Body of pancreas (tissue), 4 donors: ENCODE data around the gene ZGPAT. TPM values are rescaled to one million over a fixed set of nuclear protein-coding genes. Genes with fewer than 3 reads are reported as not detected.

Experiments
- ATAC-seq: fragments of 150-250 bp; one replicate; pipeline ENCODE4 v1.9.1; 2016
- DNase-seq, 4 donors: peaks; one replicate each; pipeline ENCODE4 v3.0.0-alpha.2; 2019
- H3K27ac ChIP-seq, 4 donors: fragments of 200-600 bp; sonication (generic); 1 replicate in 3 of 4; 2 replicates in 1 of 4; pipeline versions ENCODE4 v1.5.1 to v1.6.1; 2016 to 2019; ENCODE audit warnings: mild to moderate bottlenecking in 1 of 4, mixed read lengths in 1 of 4, moderate library complexity in 1 of 4
- H3K27me3 ChIP-seq, 2 donors: fragments of 200-600 bp; sonication (generic); one replicate each; pipeline ENCODE4 v1.6.0; 2016; ENCODE audit warnings: mild to moderate bottlenecking in 1 of 2
- H3K36me3 ChIP-seq, 2 donors: fragments of 200-600 bp; sonication (generic); replicated peaks in 1 of 2; 2 replicates each; pipeline ENCODE4 v1.5.1; 2016; ENCODE audit warnings: low read depth in 2 of 2; ENCODE audit not compliant: insufficient read depth in 1 of 2
- H3K4me1 ChIP-seq: fragments of 200-600 bp; sonication (generic); one replicate; pipeline ENCODE4 v1.6.0; 2016
- H3K4me3 ChIP-seq, 2 donors: fragments of 200-600 bp; sonication (generic); 1 replicate in 1 of 2; 2 replicates in 1 of 2; pipeline ENCODE4 v1.5.1; 2016 to 2019
- H3K9me3 ChIP-seq, 3 donors: fragments of 200-600 bp; sonication (generic); 1 replicate in 2 of 3; 2 replicates in 1 of 3; pipeline ENCODE4 v1.5.1; 2016
- POLR2A ChIP-seq, 3 donors: fragments of 450-650 bp; IDR thresholded peaks; one replicate each; pipeline ENCODE4 v1.6.1; 2016; ENCODE audit warnings: antibody characterized with exemption in 3 of 3, mild to moderate bottlenecking in 2 of 3
- WGBS, 2 donors: methylation state at CpG; one replicate each; pipeline ENCODE4 v1.1.5; 2017; 5-methylcytosine and 5-hydroxymethylcytosine counted together
- intact Hi-C: fragments of 100-400 bp; cut with DNase I; formaldehyde crosslinking; loops from one replicate; pipeline ENCODE4 v1.15.1; 2023
- total RNA-seq, 2 donors: library from RNA; depleted of rRNA; stranded (reverse); fragments of >200 nt; gene quantifications; one replicate each; pipeline ENCODE4 v1.1.0, GENCODE V29; 2016
- TF ChIP-seq, protein P1 (sequence below), 7 experiments: fragments of 450-650 bp in 4 of 7; fragments of 200-600 bp in 3 of 7; sonication (generic) in 3 of 7; IDR thresholded peaks; one replicate each; pipeline ENCODE4 v1.5.1; 2016 to 2019; ENCODE audit warnings: antibody characterized with exemption in 7 of 7

Gene ZGPAT
- total RNA-seq, 2 donors from 2014 or later = 16.6 to 53.1 TPM

DNA sequence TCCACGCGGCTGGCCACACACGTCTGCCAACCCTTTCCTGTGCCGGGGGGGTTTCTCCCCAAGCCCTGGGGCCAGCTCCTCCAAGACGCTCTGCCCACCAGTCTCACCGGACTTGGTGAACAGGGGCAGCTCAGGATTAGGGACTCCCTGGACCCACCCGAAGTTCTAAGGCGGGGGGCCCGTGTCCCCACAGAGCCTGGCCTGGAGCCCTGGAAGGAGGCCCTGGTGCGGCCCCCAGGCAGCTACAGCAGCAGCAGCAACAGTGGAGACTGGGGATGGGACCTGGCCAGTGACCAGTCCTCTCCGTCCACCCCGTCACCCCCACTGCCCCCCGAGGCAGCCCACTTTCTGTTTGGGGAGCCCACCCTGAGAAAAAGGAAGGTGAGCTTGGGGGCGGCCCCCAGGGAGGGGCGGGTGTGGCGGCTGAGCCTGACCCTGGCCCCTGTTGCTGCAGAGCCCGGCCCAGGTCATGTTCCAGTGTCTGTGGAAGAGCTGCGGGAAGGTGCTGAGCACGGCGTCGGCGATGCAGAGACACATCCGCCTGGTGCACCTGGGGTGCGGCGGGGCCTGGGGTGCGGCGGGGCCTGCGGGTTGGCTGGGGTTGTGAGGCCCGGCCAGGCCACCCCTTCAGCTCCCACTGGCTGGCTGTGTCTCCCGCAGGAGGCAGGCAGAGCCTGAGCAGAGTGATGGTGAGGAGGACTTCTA is 34.0 kb downstream of the ZGPAT start:
- ATAC-seq (no peak), DNase-seq (peak in 1 of 4 donors; percentile 12)
- Histone ChIP-seq H3K4me3 (no peak overlapping the region), H3K9me3 (no peaks in the 10 kb centered on the region), H3K27ac (peak overlapping the region; percentile 85 to 96 (median 89)), H3K36me3 (peaks cover 0 to 2% of the 10 kb centered on the region in 2 donors), H3K27me3 (no peaks in the 10 kb centered on the region), H3K4me1 (peaks cover 43% of the 10 kb centered on the region)
- intact Hi-C loops = no loop called here
- TF ChIP-seq, protein P1, sequence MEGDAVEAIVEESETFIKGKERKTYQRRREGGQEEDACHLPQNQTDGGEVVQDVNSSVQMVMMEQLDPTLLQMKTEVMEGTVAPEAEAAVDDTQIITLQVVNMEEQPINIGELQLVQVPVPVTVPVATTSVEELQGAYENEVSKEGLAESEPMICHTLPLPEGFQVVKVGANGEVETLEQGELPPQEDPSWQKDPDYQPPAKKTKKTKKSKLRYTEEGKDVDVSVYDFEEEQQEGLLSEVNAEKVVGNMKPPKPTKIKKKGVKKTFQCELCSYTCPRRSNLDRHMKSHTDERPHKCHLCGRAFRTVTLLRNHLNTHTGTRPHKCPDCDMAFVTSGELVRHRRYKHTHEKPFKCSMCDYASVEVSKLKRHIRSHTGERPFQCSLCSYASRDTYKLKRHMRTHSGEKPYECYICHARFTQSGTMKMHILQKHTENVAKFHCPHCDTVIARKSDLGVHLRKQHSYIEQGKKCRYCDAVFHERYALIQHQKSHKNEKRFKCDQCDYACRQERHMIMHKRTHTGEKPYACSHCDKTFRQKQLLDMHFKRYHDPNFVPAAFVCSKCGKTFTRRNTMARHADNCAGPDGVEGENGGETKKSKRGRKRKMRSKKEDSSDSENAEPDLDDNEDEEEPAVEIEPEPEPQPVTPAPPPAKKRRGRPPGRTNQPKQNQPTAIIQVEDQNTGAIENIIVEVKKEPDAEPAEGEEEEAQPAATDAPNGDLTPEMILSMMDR (IDR thresholded peaks at IDR 0.05) = no peak
- no peak for TF ChIP-seq POLR2A (IDR thresholded peaks at IDR 0.05)
- WGBS, 2 donors = 76 to 83% methylated on average over 17 to 30 of the region's 30 CpGs

DNA sequence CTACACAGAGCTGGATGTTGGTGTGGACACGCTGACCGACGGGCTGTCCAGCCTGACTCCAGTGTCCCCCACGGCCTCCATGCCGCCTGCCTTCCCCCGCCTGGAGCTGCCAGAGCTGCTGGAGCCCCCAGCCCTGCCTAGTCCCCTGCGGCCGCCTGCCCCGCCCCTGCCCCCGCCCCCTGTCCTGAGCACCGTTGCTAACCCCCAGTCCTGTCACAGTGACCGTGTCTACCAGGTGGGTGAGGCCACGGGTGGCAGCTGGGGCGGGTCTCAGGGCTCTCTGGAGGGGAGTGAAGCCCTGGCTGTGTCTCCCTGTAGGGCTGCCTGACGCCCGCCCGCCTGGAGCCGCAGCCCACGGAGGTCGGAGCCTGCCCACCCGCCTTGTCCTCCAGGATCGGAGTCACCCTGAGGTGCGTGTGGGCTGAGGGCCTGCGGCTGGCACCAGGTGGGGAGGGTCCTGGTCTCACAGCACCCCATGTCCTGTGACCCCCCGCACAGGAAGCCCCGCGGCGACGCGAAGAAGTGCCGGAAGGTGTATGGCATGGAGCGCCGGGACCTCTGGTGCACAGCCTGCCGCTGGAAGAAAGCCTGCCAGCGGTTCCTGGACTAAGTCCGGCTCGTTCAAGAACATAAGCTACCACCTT is 34.7 kb downstream of the ZGPAT start:
- Histone ChIP-seq H3K4me1 (peaks cover 37% of the 10 kb centered on the region), H3K36me3 (peaks cover 0 to 2% of the 10 kb centered on the region in 2 donors), H3K9me3 (no peaks in the 10 kb centered on the region), H3K27ac (no peak overlapping the region), H3K27me3 (no peaks in the 10 kb centered on the region), H3K4me3 (no peak overlapping the region)
- intact Hi-C loops = no loop called here
- DNase-seq (peak in 1 of 4 donors; percentile 14), ATAC-seq (no peak)
- TF ChIP-seq POLR2A (IDR thresholded peaks at IDR 0.05) = no peak
- TF ChIP-seq, protein P1 (IDR thresholded peaks at IDR 0.05) = no peak
- WGBS, 2 donors = 91 to 93% methylated on average over 16 to 23 of the region's 37 CpGs

DNA sequence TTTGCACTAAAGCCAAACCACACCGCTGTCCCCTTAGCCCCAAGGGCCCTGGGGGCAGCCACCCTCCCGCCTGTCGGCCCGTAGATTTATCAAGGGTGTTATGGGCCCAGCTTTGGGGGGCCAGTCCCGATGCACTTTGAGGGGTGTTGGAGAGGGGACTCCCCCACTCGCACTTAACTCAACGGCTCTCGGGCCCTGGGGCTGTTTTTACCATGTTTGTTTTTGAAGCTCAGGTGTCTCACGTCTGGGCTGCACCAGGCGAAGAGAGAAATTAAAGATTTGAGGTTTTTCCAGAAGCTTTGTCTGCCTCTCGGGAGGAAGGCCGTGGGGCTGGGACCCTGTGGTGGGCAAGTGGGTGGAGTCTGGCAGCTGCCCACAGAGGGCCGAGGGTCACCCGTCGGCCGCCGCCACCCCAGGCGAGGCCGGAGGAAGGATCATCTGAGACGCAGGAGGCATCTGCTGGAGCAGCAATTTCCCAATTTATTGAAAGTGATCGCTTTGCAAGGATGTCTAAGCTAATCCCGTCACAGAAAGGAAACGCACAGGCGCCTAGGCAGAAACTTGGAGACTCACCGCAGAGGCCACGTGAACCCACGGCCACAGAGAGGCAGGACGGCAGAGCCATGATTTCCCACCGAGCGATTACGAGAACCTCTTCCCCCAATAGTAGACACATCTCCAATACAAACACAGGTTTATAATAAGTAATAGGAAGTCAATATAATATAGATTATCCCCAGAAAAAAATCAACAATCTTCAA is 35.6 kb downstream of the ZGPAT start:
- WGBS, 2 donors = 87 to 92% methylated on average over 24 to 31 of the region's 31 CpGs
- TF ChIP-seq, protein P1 (IDR thresholded peaks at IDR 0.05) = no peak
- TF ChIP-seq POLR2A (IDR thresholded peaks at IDR 0.05) = no peak
- DNase-seq (no peak), ATAC-seq (no peak)
- Histone ChIP-seq H3K4me1 (peaks cover 37% of the 10 kb centered on the region), H3K4me3 (no peak overlapping the region), H3K9me3 (no peaks in the 10 kb centered on the region), H3K36me3 (peaks cover 0 to 2% of the 10 kb centered on the region in 2 donors), H3K27me3 (no peaks in the 10 kb centered on the region), H3K27ac (no peak overlapping the region)
- intact Hi-C loops = no loop called here

DNA sequence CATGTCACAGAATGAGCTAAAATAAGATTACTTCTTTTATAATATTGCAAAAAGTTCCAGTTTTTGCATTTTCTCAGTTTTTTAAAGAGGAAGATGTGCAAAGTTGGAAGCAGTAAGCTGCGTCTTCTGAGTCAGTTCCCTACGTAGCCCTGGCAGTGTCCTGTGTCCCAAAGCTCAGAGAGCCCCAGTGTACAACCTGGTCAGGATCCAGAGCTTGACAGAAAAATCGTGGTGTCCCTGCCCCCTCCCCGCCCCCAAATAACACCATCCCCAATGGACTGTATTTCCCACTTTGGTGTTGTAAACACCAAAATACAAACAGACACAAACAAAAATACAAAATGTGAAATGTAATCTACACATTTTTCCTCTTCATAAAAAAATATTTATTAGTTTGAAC is 36.3 kb downstream of the ZGPAT start:
- TF ChIP-seq POLR2A (IDR thresholded peaks at IDR 0.05) = no peak
- TF ChIP-seq, protein P1 (IDR thresholded peaks at IDR 0.05) = no peak
- H3K4me1 ChIP-seq = peaks cover 30% of the 10 kb centered on the region
- H3K9me3 ChIP-seq = no peaks in the 10 kb centered on the region
- ATAC-seq = no peak
- no peak overlapping the region for H3K4me3 ChIP-seq
- H3K27ac ChIP-seq = no peak overlapping the region
- peaks cover 0 to 2% of the 10 kb centered on the region in 2 donors for H3K36me3 ChIP-seq
- 75% methylated on average over 4 of the region's 4 CpGs for WGBS, 2 donors
- DNase-seq = no peak
- intact Hi-C loops = no loop called here
- no peaks in the 10 kb centered on the region for H3K27me3 ChIP-seq
